H9 (cell line): ENCODE measurements around the gene NUMBL. TPM values are rescaled to one million over a fixed set of nuclear protein-coding genes. Genes with fewer than 3 reads are reported as not detected.

Source experiments
- DNase-seq: peaks from one replicate; pipeline ENCODE4 v3.0.0-alpha.2; 2017
- H2AFZ ChIP-seq: one replicate; pipeline ENCODE4 v1.6.1; 2013; ENCODE audit warnings: mild to moderate bottlenecking, low read length, control low read depth, moderate library complexity
- H2AK5ac ChIP-seq: 2 replicates; pipeline ENCODE4 v1.6.1; 2013; ENCODE audit warnings: low read length, control low read depth, mixed read lengths; ENCODE audit not compliant: insufficient read length
- H2BK120ac ChIP-seq: one replicate; pipeline ENCODE4 v1.6.1; 2013; ENCODE audit warnings: low read depth, mild to moderate bottlenecking, low read length, control low read depth, inconsistent platforms; ENCODE audit not compliant: poor library complexity, severe bottlenecking
- H2BK12ac ChIP-seq: 2 replicates; pipeline ENCODE4 v1.6.1; 2013; ENCODE audit warnings: low read length, control low read depth, mixed read lengths, low read depth; ENCODE audit not compliant: insufficient read length
- H2BK15ac ChIP-seq: 2 replicates; pipeline ENCODE4 v1.6.1; 2013; ENCODE audit warnings: low read depth, low read length, control low read depth
- H2BK20ac ChIP-seq: one replicate; pipeline ENCODE4 v1.6.1; 2013; ENCODE audit warnings: low read depth, mild to moderate bottlenecking, low read length, control low read depth, inconsistent platforms; ENCODE audit not compliant: poor library complexity, severe bottlenecking
- H2BK5ac ChIP-seq: 2 replicates; pipeline ENCODE4 v1.6.1; 2013; ENCODE audit warnings: low read length, control low read depth, mixed read lengths; ENCODE audit not compliant: insufficient read length
- H3K14ac ChIP-seq: 2 replicates; pipeline ENCODE4 v1.6.1; 2013; ENCODE audit warnings: low read length, control low read depth; ENCODE audit not compliant: insufficient read depth
- H3K18ac ChIP-seq: 2 replicates; pipeline ENCODE4 v1.6.1; 2013; ENCODE audit warnings: low read depth, mild to moderate bottlenecking, mixed read lengths, low read length, control low read depth; ENCODE audit not compliant: insufficient read length
- H3K23ac ChIP-seq: 2 replicates; pipeline ENCODE4 v1.6.1; 2013; ENCODE audit warnings: low read length, control low read depth, mixed read lengths, low read depth; ENCODE audit not compliant: insufficient read length
- H3K23me2 ChIP-seq: 2 replicates; pipeline ENCODE4 v1.6.1; 2013; ENCODE audit warnings: low read depth, mild to moderate bottlenecking, mixed read lengths, low read length, control low read depth; ENCODE audit not compliant: insufficient read length, poor library complexity, severe bottlenecking
- H3K27ac ChIP-seq: 2 replicates; pipeline ENCODE4 v1.5.1; 2013; ENCODE audit warnings: low read length, control low read depth, mixed read lengths, low read depth; ENCODE audit not compliant: insufficient read length
- H3K27me3 ChIP-seq: 2 replicates; pipeline ENCODE4 v1.6.1; 2013; ENCODE audit warnings: low read length, control low read depth, inconsistent platforms; ENCODE audit not compliant: insufficient read depth
- H3K4ac ChIP-seq: 2 replicates; pipeline ENCODE4 v1.6.1; 2013; ENCODE audit warnings: low read depth, mild to moderate bottlenecking, control low read depth, inconsistent platforms, low read length, moderate library complexity
- H3K4me1 ChIP-seq: 2 replicates; pipeline ENCODE4 v1.6.1; 2013; ENCODE audit warnings: low read length, control low read depth, inconsistent platforms; ENCODE audit not compliant: insufficient read depth
- H3K4me2 ChIP-seq: 2 replicates; pipeline ENCODE4 v1.6.1; 2013; ENCODE audit warnings: low read length, control low read depth, mixed read lengths; ENCODE audit not compliant: insufficient read length, insufficient read depth
- H3K56ac ChIP-seq: 2 replicates; pipeline ENCODE4 v1.6.1; 2013; ENCODE audit warnings: low read depth, mild to moderate bottlenecking, mixed read lengths, low read length, control low read depth; ENCODE audit not compliant: insufficient read length
- H3K79me1 ChIP-seq: 2 replicates; pipeline ENCODE4 v1.6.1; 2013; ENCODE audit warnings: low read depth, mild to moderate bottlenecking, moderate library complexity, low read length, control low read depth, inconsistent platforms; ENCODE audit not compliant: insufficient read depth, poor library complexity, severe bottlenecking
- H3K79me2 ChIP-seq: 2 replicates; pipeline ENCODE4 v1.6.1; 2013; ENCODE audit warnings: low read length, control low read depth, inconsistent platforms; ENCODE audit not compliant: insufficient read depth
- H3K9ac ChIP-seq: 2 replicates; pipeline ENCODE4 v1.6.1; 2013; ENCODE audit warnings: low read length, control low read depth, mixed read lengths; ENCODE audit not compliant: insufficient read length; ENCODE audit errors: extremely low read depth
- H3K9me3 ChIP-seq: one replicate; pipeline ENCODE4 v1.6.1; 2013; ENCODE audit warnings: low read depth, low read length, inconsistent platforms; ENCODE audit not compliant: control insufficient read depth
- H3T11ph ChIP-seq: one replicate; pipeline ENCODE4 v1.6.1; 2013; ENCODE audit warnings: mild to moderate bottlenecking, low read length, control low read depth, inconsistent platforms
- H4K20me1 ChIP-seq: one replicate; pipeline ENCODE4 v1.6.1; 2013; ENCODE audit not compliant: control insufficient read depth, insufficient read length, insufficient read depth
- H4K5ac ChIP-seq: 2 replicates; pipeline ENCODE4 v1.6.1; 2013; ENCODE audit warnings: low read depth, mild to moderate bottlenecking, mixed read lengths, low read length, control low read depth; ENCODE audit not compliant: insufficient read length
- H4K8ac ChIP-seq: replicated peaks from 2 replicates; pipeline ENCODE4 v1.6.1; 2013; ENCODE audit warnings: low read length, control low read depth, mixed read lengths, low read depth; ENCODE audit not compliant: insufficient read length
- H4K91ac ChIP-seq: 2 replicates; pipeline ENCODE4 v1.6.1; 2013; ENCODE audit warnings: low read depth, mild to moderate bottlenecking, moderate library complexity, mixed read lengths, low read length, control low read depth; ENCODE audit not compliant: insufficient read length
- H3K27ac Mint-ChIP-seq, 3 experiments: 2 replicates in 2 of 3; 3 replicates in 1 of 3; pipeline ENCODE4 v1.8.0; 2020 to 2021; ENCODE audit warnings: mixed read lengths in 3 of 3, mild to moderate bottlenecking in 1 of 3, moderate library complexity in 1 of 3
- H3K27me3 Mint-ChIP-seq: 2 replicates; pipeline ENCODE4 v1.8.0; 2021; ENCODE audit warnings: low read depth, mild to moderate bottlenecking, moderate library complexity, mixed read lengths
- H3K36me3 Mint-ChIP-seq, 3 experiments: 2 replicates in 2 of 3; 3 replicates in 1 of 3; pipeline ENCODE4 v1.8.0; 2020 to 2021; ENCODE audit warnings: low read depth in 3 of 3, mixed read lengths in 3 of 3; ENCODE audit not compliant: insufficient read depth in 1 of 3
- H3K4me1 Mint-ChIP-seq, 2 experiments: 2 replicates each; pipeline ENCODE4 v1.8.0; 2020; ENCODE audit warnings: mixed read lengths in 2 of 2
- H3K4me3 Mint-ChIP-seq, 2 experiments: 2 replicates in 1 of 2; 3 replicates in 1 of 2; pipeline ENCODE4 v1.8.0; 2020 to 2021; ENCODE audit warnings: mild to moderate bottlenecking in 2 of 2, mixed read lengths in 2 of 2, moderate library complexity in 1 of 2
- H3K9me3 Mint-ChIP-seq, 2 experiments: 2 replicates in 1 of 2; 3 replicates in 1 of 2; pipeline ENCODE4 v1.8.0; 2020; ENCODE audit warnings: mild to moderate bottlenecking in 2 of 2, mixed read lengths in 2 of 2, moderate library complexity in 1 of 2
- CTCF ChIP-seq: fragments of 200-600 bp; sonication (generic); conservative IDR thresholded peaks from 3 replicates; pipeline ENCODE4 v1.8.0; 2021; ENCODE audit warnings: antibody characterized with exemption, mild to moderate bottlenecking
- WGBS: extraction: QIAGEN DNeasy Blood & Tissue Kit; methylation state at CpG from one replicate; pipeline ENCODE4 v1.1.7; 2013; ENCODE audit warnings: missing lambda C conversion rate, low lambda C conversion rate, mixed read lengths; ENCODE audit not compliant: insufficient read length; ENCODE audit errors: extremely low coverage; 5-methylcytosine and 5-hydroxymethylcytosine counted together
- total RNA-seq: library from RNA; stranded (reverse); gene quantifications from 2 replicates; pipeline ENCODE4 v1.2.1, GENCODE V29; 2021

Gene NUMBL
- total RNA-seq, 1 experiment from 2014 or later, result 34.5 TPM

GRCh38 chr19:40717880-40718773 lies 27.7 kb upstream of the NUMBL start:
- Histone ChIP-seq H2AFZ (no peak overlapping the region), H3K4me1 (no peaks in the 10 kb centered on the region; the same call in 1 of the 2 replicates), H3T11ph (no peak overlapping the region), H2BK20ac (no peak overlapping the region), H2BK12ac (no peak overlapping the region), H3K9me3 (no peaks in the 10 kb centered on the region), H3K79me1 (no peaks in the 10 kb centered on the region), H4K91ac (no peak overlapping the region), H4K8ac (no peak overlapping the region), H3K9ac (peak overlapping the region; percentile 85), H3K4me2 (peak overlapping the region; percentile 90), H3K4ac (no peak overlapping the region), H3K23ac (no peak overlapping the region), H3K27ac (no peak overlapping the region), H2BK15ac (no peak overlapping the region), H4K20me1 (no peaks in the 10 kb centered on the region), H3K14ac (no peak overlapping the region), H3K23me2 (peaks cover 32% of the 10 kb centered on the region), H3K56ac (no peak overlapping the region), H2BK5ac (no peak overlapping the region), H3K79me2 (no peaks in the 10 kb centered on the region; the same call in 1 of the 2 replicates), H2BK120ac (no peak overlapping the region), H3K18ac (peak overlapping the region; percentile 65), H3K27me3 (no peaks in the 10 kb centered on the region), H4K5ac (no peak overlapping the region), H2AK5ac (no peak overlapping the region)
- peak; percentile 38 for DNase-seq
- Mint-ChIP-seq H3K4me1 (peaks cover 27 to 44% of the 10 kb centered on the region in 2 experiments), H3K36me3 (peaks cover 10 to 21% (median 16%) of the 10 kb centered on the region in 3 experiments), H3K4me3 (peak overlapping the region; percentile 93 to 94), H3K27ac (peak overlapping the region; percentile 31 to 97 (median 63); a peak in 5 of 7 replicates), H3K27me3 (no peaks in the 10 kb centered on the region), H3K9me3 (no peaks in the 10 kb centered on the region; a peak in 1 of 5 replicates)
- WGBS, result no CpG with 5 or more reads among the region's 20 CpGs
- no peak for TF ChIP-seq CTCF
